ENCODE measurements around the gene DMPK.
"Not testable (repeated sequence)": the region's sequence is repeated elsewhere in the genome, so short reads cannot be mapped to it uniquely, and the experiment has no call there.

The DMPK gene

GRCh38 chr19:45751483-45751882 lies 30.8 kb downstream of the DMPK start:
- not testable (repeated sequence) for DNase-seq

GRCh38 chr19:45747513-45747912 lies 34.8 kb downstream of the DMPK start:
- no peak for DNase-seq

- DNase-seq = no peak
Measured at GRCh38 chr19:45746866-45747265, 35.4 kb downstream of the DMPK start.

- no peak for DNase-seq
Measured at GRCh38 chr19:45745606-45746005, 36.7 kb downstream of the DMPK start.

- no peak for DNase-seq
Measured at GRCh38 chr19:45742969-45743368, 39.3 kb downstream of the DMPK start.

- no peak for DNase-seq
Measured at GRCh38 chr19:45739498-45740439, 42.5 kb downstream of the DMPK start.

- no peak for DNase-seq
Measured at GRCh38 chr19:45733160-45733810, 49.0 kb downstream of the DMPK start, which contains the start of gene MEIOSIN. MEIOSIN (plus strand) TSS chr19:45733439; CDS start chr19:45735377, 1,938 bp downstream.

GRCh38 chr19:45730368-45731288 lies 51.7 kb downstream of the DMPK start, which contains the start of gene FBXO46:
FBXO46 (minus strand) TSS chr19:45730896; CDS start chr19:45713495, 17,401 bp downstream.
- peak; percentile 67 to 99 (median 97) for DNase-seq

GRCh38 chr19:45729800-45730290 lies 52.4 kb downstream of the DMPK start:
- peak in 1 of 56 donors; percentile 6 for DNase-seq

GRCh38 chr19:45728683-45729082 lies 53.6 kb downstream of the DMPK start:
- not testable (repeated sequence) for DNase-seq

GRCh38 chr19:45720065-45720464 lies 62.2 kb downstream of the DMPK start:
- not testable (repeated sequence) for DNase-seq

Data from amygdala (tissue), 56 donors.